ENCODE measurements around the gene NKAIN1.
"Not testable (repeated sequence)": the region's sequence is repeated elsewhere in the genome, so short reads cannot be mapped to it uniquely, and the experiment has no call there.

The NKAIN1 gene

GRCh38 chr1:31148409-31148808 lies 91.3 kb downstream of the NKAIN1 start:
- no peak for DNase-seq

- DNase-seq, result no peak
These were observed 94.0 kb downstream of the NKAIN1 start for GRCh38 chr1:31145648-31146047.

- DNase-seq, result no peak
These were observed 95.2 kb downstream of the NKAIN1 start for GRCh38 chr1:31144442-31144841.

- no peak for DNase-seq
These were observed 96.2 kb downstream of the NKAIN1 start for GRCh38 chr1:31143455-31143854.

- no peak for DNase-seq
These were observed 97.3 kb downstream of the NKAIN1 start for GRCh38 chr1:31142406-31142805.

GRCh38 chr1:31140299-31140698 lies 99.4 kb downstream of the NKAIN1 start:
- DNase-seq, result no peak

- not testable (repeated sequence) for DNase-seq
These were observed 100.7 kb downstream of the NKAIN1 start for GRCh38 chr1:31138797-31139521.

GRCh38 chr1:31137873-31138272 lies 101.8 kb downstream of the NKAIN1 start:
- not testable (repeated sequence) for DNase-seq

GRCh38 chr1:31135973-31136600 lies 103.6 kb downstream of the NKAIN1 start:
- DNase-seq, result no peak

- DNase-seq, result no peak
These were observed 106.3 kb downstream of the NKAIN1 start for GRCh38 chr1:31133368-31133767.
